SK-N-SH (cell line): ENCODE results near the gene FOSB. TPM values are rescaled to one million over a fixed set of nuclear protein-coding genes. Genes with fewer than 3 reads are reported as not detected.

Experiments
- CTCF ChIA-PET: fragments of 300-600, 350-600 bp; formaldehyde crosslinking; extraction: SDS; loops from one replicate; lab custom pipeline; 2021; lab: Yijun Ruan, JAX
- POLR2A ChIA-PET: fragments of 350-600 bp; sonication (Branson Sonifier 250); formaldehyde crosslinking; extraction: SDS; loops from one replicate; lab custom pipeline; 2020; ENCODE audit warnings: antibody characterized with exemption, inconsistent platforms; lab: Yijun Ruan, JAX
- DNase-seq: peaks from one replicate; pipeline ENCODE4 v3.0.0; 2012
- H2AFZ ChIP-seq: fragments of 200-600 bp; sonication (generic); 2 replicates; pipeline ENCODE4 v1.8.1; 2016; ENCODE audit warnings: antibody characterized with exemption, mild to moderate bottlenecking, low read depth
- H3F3A ChIP-seq: fragments of 200-600 bp; sonication (generic); replicated peaks from 2 replicates; pipeline ENCODE3; 2016; ENCODE audit warnings: antibody characterized with exemption, mild to moderate bottlenecking; ENCODE audit not compliant: insufficient read depth
- H3K27ac ChIP-seq, 2 experiments: fragments of 200-500 bp in 1 of 2; fragments of 200-600 bp in 1 of 2; sonication (Bioruptor generic) in 1 of 2; sonication (generic), shearing (Covaris generic) in 1 of 2; 2 replicates each; pipeline versions ENCODE4 v1.5.1 to v1.6.1; 2014 to 2016; ENCODE audit warnings: low read depth in 2 of 2, inconsistent platforms in 1 of 2, low read length in 1 of 2, mild to moderate bottlenecking in 1 of 2, mixed read lengths in 1 of 2
- H3K27me3 ChIP-seq: fragments of 200-600 bp; sonication (generic), shearing (Covaris generic); 2 replicates; pipeline ENCODE4 v1.6.1; 2016; ENCODE audit warnings: mixed run types; ENCODE audit not compliant: insufficient read depth
- H3K36me3 ChIP-seq, 2 experiments: fragments of 200-500 bp in 1 of 2; fragments of 200-600 bp in 1 of 2; sonication (Bioruptor generic) in 1 of 2; sonication (generic) in 1 of 2; replicated peaks in 1 of 2; 2 replicates each; pipeline versions ENCODE3 to v1.5.1; 2014 to 2016; ENCODE audit warnings: low read length in 1 of 2, mild to moderate bottlenecking in 1 of 2; ENCODE audit not compliant: insufficient read depth in 2 of 2, control insufficient read depth in 1 of 2
- H3K4me1 ChIP-seq, 2 experiments: fragments of 200-500 bp in 1 of 2; fragments of 200-600 bp in 1 of 2; sonication (Bioruptor generic) in 1 of 2; sonication (generic), shearing (Covaris generic) in 1 of 2; 2 replicates each; pipeline versions ENCODE4 v1.5.1 to v1.6.1; 2014 to 2016; ENCODE audit warnings: low read depth in 1 of 2, low read length in 1 of 2, mixed run types in 1 of 2; ENCODE audit not compliant: insufficient read depth in 2 of 2, control insufficient read depth in 1 of 2
- H3K4me2 ChIP-seq: fragments of 200-600 bp; sonication (generic), shearing (Covaris generic); 2 replicates; pipeline ENCODE4 v1.6.1; 2017; ENCODE audit warnings: mixed run types
- H3K4me3 ChIP-seq, 2 experiments: fragments of 200-500 bp in 1 of 2; fragments of 200-600 bp in 1 of 2; sonication (Bioruptor generic) in 1 of 2; sonication (generic), shearing (Covaris generic) in 1 of 2; 2 replicates each; pipeline versions ENCODE4 v1.5.1 to v1.8.1; 2014 to 2016; ENCODE audit warnings: low read depth in 2 of 2, inconsistent platforms in 1 of 2, low read length in 1 of 2, mild to moderate bottlenecking in 1 of 2, mixed read lengths in 1 of 2, moderate library complexity in 1 of 2
- H3K79me2 ChIP-seq: fragments of 200-600 bp; sonication (generic); 2 replicates; pipeline ENCODE4 v1.8.1; 2017; ENCODE audit warnings: mild to moderate bottlenecking; ENCODE audit not compliant: insufficient read depth
- H3K9ac ChIP-seq: fragments of 200-600 bp; sonication (generic); 2 replicates; pipeline ENCODE4 v1.6.1; 2017; ENCODE audit warnings: mixed run types
- H3K9me2 ChIP-seq: fragments of 200-600 bp; sonication (generic); 2 replicates; pipeline ENCODE4 v1.6.1; 2017; ENCODE audit warnings: mixed run types
- H3K9me3 ChIP-seq: fragments of 200-600 bp; sonication (generic); 2 replicates; pipeline ENCODE4 v1.6.1; 2017; ENCODE audit warnings: mixed run types, mild to moderate bottlenecking, moderate library complexity
- H4K20me1 ChIP-seq: fragments of 200-600 bp; sonication (generic); 2 replicates; pipeline ENCODE4 v1.6.1; 2017; ENCODE audit warnings: mild to moderate bottlenecking, mixed run types; ENCODE audit not compliant: insufficient read depth
- CHD2 ChIP-seq: fragments of 150-350 bp; IDR thresholded peaks from 2 replicates; pipeline ENCODE4 v1.6.1; 2018; ENCODE audit warnings: low read length; ENCODE audit not compliant: partially characterized antibody
- FOSL2 ChIP-seq: IDR thresholded peaks from 2 replicates; pipeline ENCODE4 v1.4.0; 2012; ENCODE audit warnings: low read depth, mild to moderate bottlenecking, moderate library complexity, borderline replicate concordance
- MEF2A ChIP-seq: IDR thresholded peaks from 2 replicates; pipeline ENCODE4 v1.4.0; 2012; ENCODE audit warnings: low read depth, borderline replicate concordance
- SIN3A ChIP-seq: IDR thresholded peaks from 2 replicates; pipeline ENCODE4 v1.6.1; 2012; ENCODE audit warnings: low read depth, mild to moderate bottlenecking, low read length, moderate library complexity, borderline replicate concordance
- TAF1 ChIP-seq: IDR thresholded peaks from 2 replicates; pipeline ENCODE4 v1.6.1; 2012; ENCODE audit warnings: low read depth, mild to moderate bottlenecking, low read length, moderate library complexity, borderline replicate concordance
- YY1 ChIP-seq: IDR thresholded peaks from 2 replicates; pipeline ENCODE4 v1.4.0; 2012; ENCODE audit warnings: low read depth, mild to moderate bottlenecking
- WGBS: methylation state at CpG from one replicate; pipeline ENCODE4 v1.1.6; 2017; ENCODE audit warnings: low lambda C conversion rate; 5-methylcytosine and 5-hydroxymethylcytosine counted together
- polyA plus RNA-seq, 3 experiments: library from polyadenylated mRNA; depleted of rRNA; stranded (reverse); fragments of >200 nt; gene quantifications; 2 replicates each; pipeline ENCODE4 v1.2.3, GENCODE V29; 2012
- TF ChIP-seq, protein P1 (sequence below): IDR thresholded peaks from 2 replicates; pipeline ENCODE4 v1.4.0; 2012; ENCODE audit warnings: low read depth
- TF ChIP-seq, protein P2 (sequence below): fragments of 200-600 bp; sonication (generic); IDR thresholded peaks from 2 replicates; pipeline ENCODE4 v1.6.1; 2017; ENCODE audit warnings: antibody characterized with exemption, mild to moderate bottlenecking, moderate library complexity
- TF ChIP-seq, protein P3 (sequence below): IDR thresholded peaks from 2 replicates; pipeline ENCODE4 v1.6.1; 2012; ENCODE audit warnings: mild to moderate bottlenecking, low read depth, low read length, moderate library complexity

FOSB gene
- polyA plus RNA-seq, 1 of the 3 experiments (the other 2 are of a cell fraction): 78.2 TPM

DNA sequence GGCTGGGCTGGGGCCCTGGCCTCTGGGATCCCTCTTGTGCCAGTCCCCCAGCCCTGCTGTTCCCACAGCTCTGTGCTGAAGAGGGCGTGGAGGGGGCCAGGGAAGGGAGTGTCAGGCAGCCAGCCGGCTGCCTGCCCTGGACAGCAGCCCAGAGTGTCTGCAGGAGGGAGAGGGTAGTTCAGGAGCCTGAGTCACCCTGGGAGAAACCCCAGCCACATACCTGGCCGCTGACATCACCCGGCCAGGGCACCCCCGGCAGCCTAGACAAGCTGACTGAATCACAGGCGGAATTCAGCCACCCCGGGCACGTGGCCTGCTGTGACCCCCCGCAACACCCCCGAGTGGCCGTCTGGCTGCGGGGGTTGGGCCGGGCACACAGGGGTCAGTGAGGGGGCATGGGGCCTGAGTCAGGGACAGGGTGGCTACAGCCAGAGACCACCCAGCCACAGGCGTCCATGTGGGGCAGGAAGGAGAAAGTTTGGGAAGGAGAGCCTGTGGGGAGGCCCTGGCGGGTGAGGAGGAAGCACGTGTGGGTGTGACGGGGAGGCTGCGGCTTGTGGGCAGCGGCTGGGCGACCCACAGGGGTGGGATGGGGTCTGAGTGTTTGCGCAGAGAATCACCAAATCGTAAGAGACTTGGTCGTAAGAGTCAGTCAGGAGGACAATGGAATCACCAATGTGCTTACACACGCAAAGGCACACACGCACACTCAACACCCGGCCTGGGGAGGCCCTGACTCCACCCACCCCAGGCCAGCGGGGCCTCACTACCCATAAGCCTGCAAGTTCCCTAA is 11.9 kb upstream of the FOSB start (continued):
- TF ChIP-seq, protein P1, sequence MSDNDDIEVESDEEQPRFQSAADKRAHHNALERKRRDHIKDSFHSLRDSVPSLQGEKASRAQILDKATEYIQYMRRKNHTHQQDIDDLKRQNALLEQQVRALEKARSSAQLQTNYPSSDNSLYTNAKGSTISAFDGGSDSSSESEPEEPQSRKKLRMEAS: peak; percentile 96
- TF ChIP-seq SIN3A (peak; percentile 98), CHD2 (no peak), YY1 (peak; percentile 45; the same call in 1 of the 2 replicates), MEF2A (peak; percentile 88; the same call in 1 of the 2 replicates)

DNA sequence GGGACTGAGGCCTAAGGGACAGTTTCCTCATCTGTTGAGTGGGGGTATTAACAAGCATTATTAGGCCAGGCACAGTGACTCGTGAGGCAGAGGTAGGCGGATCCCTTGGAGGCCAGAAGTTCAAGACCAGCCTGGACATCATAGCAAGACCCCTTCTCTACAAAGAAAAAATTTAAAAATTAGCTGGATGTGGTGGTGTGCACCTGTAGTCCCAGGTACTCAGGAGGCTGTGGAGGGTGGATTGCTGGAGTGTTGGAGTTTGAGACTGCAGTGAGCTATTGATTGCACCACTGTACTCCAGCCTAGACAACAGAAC is 11.3 kb upstream of the FOSB start:
- no peaks in the 10 kb centered on the region for H3K9me3 ChIP-seq
- H3K27me3 ChIP-seq: no peaks in the 10 kb centered on the region
- 69% methylated on average over 2 of the region's 2 CpGs for WGBS
- H2AFZ ChIP-seq: peak overlapping the region; percentile 60
- no peaks in the 10 kb centered on the region for H4K20me1 ChIP-seq
- no peaks in the 10 kb centered on the region for H3K79me2 ChIP-seq
- ChIA-PET CTCF (interaction anchor here (1.3 to 3.2 kb wide), 4 partner anchors 17 to 29 kb away, joined by 4 to 20 read pairs (median 9); no protein-coding TSS in a partner anchor), POLR2A (no interaction called here)
- H3F3A ChIP-seq: peaks cover 21% of the 10 kb centered on the region
- TF ChIP-seq TAF1 (no peak), FOSL2 (no peak), CHD2 (no peak)
- TF ChIP-seq, protein P2, sequence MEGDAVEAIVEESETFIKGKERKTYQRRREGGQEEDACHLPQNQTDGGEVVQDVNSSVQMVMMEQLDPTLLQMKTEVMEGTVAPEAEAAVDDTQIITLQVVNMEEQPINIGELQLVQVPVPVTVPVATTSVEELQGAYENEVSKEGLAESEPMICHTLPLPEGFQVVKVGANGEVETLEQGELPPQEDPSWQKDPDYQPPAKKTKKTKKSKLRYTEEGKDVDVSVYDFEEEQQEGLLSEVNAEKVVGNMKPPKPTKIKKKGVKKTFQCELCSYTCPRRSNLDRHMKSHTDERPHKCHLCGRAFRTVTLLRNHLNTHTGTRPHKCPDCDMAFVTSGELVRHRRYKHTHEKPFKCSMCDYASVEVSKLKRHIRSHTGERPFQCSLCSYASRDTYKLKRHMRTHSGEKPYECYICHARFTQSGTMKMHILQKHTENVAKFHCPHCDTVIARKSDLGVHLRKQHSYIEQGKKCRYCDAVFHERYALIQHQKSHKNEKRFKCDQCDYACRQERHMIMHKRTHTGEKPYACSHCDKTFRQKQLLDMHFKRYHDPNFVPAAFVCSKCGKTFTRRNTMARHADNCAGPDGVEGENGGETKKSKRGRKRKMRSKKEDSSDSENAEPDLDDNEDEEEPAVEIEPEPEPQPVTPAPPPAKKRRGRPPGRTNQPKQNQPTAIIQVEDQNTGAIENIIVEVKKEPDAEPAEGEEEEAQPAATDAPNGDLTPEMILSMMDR: no peak
- TF ChIP-seq, protein P3, sequence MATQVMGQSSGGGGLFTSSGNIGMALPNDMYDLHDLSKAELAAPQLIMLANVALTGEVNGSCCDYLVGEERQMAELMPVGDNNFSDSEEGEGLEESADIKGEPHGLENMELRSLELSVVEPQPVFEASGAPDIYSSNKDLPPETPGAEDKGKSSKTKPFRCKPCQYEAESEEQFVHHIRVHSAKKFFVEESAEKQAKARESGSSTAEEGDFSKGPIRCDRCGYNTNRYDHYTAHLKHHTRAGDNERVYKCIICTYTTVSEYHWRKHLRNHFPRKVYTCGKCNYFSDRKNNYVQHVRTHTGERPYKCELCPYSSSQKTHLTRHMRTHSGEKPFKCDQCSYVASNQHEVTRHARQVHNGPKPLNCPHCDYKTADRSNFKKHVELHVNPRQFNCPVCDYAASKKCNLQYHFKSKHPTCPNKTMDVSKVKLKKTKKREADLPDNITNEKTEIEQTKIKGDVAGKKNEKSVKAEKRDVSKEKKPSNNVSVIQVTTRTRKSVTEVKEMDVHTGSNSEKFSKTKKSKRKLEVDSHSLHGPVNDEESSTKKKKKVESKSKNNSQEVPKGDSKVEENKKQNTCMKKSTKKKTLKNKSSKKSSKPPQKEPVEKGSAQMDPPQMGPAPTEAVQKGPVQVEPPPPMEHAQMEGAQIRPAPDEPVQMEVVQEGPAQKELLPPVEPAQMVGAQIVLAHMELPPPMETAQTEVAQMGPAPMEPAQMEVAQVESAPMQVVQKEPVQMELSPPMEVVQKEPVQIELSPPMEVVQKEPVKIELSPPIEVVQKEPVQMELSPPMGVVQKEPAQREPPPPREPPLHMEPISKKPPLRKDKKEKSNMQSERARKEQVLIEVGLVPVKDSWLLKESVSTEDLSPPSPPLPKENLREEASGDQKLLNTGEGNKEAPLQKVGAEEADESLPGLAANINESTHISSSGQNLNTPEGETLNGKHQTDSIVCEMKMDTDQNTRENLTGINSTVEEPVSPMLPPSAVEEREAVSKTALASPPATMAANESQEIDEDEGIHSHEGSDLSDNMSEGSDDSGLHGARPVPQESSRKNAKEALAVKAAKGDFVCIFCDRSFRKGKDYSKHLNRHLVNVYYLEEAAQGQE: no peak
- H3K9me2 ChIP-seq: no peaks in the 10 kb centered on the region
- peak overlapping the region; percentile 72 for H3K4me2 ChIP-seq
- peak overlapping the region in 1 of 2 experiments; percentile 95; a peak in 2 of 4 replicates for H3K27ac ChIP-seq
- DNase-seq: no peak
- peaks cover 12 to 14% of the 10 kb centered on the region in 2 experiments; a peak in 2 of 4 replicates for H3K4me1 ChIP-seq
- H3K4me3 ChIP-seq: no peak overlapping the region; a peak in 1 of 4 replicates
- peak overlapping the region; percentile 79; the same call in 1 of the 2 replicates for H3K9ac ChIP-seq
- H3K36me3 ChIP-seq: no peaks in the 10 kb centered on the region
